ENCODE data around the gene NCOA7. TPM values are rescaled to one million over a fixed set of nuclear protein-coding genes. Genes with fewer than 3 reads are reported as not detected.

NCOA7 gene
- total RNA-seq, 1 experiment from 2014 or later, result 14.4 TPM

GRCh38 chr6:125944434-125944816, 153.7 kb downstream of the NCOA7 start (continued):
- TF ChIP-seq, protein P1, sequence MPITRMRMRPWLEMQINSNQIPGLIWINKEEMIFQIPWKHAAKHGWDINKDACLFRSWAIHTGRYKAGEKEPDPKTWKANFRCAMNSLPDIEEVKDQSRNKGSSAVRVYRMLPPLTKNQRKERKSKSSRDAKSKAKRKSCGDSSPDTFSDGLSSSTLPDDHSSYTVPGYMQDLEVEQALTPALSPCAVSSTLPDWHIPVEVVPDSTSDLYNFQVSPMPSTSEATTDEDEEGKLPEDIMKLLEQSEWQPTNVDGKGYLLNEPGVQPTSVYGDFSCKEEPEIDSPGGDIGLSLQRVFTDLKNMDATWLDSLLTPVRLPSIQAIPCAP (CRISPR knock-in tag; IDR thresholded peaks at IDR 0.05), result no peak
- TF ChIP-seq ZNF219 (CRISPR knock-in tag; IDR thresholded peaks at IDR 0.05; ENCODE audit: borderline replicate concordance), result no peak
- TF ChIP-seq ZNF416 (CRISPR knock-in tag; IDR thresholded peaks at IDR 0.05), result no peak
- no peak for TF ChIP-seq SP1 (CRISPR knock-in tag; conservative IDR thresholded peaks at IDR 0.05)
- no peak for TF ChIP-seq NFE2L1 (CRISPR knock-in tag; IDR thresholded peaks at IDR 0.05)

DNA sequence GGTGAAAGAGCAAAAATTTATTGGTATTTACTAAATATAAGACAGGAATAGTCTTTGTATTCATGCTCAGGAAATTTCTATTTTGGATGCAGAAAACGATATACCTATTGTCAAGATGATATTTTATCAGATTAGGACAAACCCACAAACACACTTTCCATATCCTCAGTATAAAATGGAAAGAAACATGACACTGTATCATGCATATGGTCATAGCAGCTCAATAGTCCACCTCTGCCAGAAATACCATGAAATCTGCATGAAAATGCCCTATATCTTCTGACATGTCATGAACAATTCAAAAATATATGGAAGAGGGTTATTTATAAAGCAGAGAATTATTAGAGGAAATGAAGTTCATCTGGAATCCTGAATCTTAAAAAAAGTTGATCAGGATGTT, 154.1 kb downstream of the NCOA7 start:
- ATAC-seq (no peak), DNase-seq (ENCODE audit: low spot score) (no peak)
- CTCF ChIA-PET, result interaction anchor here (0.9 to 2.6 kb wide), 2 partner anchors 9 to 38 kb away, joined by 3 to 7 read pairs; no protein-coding TSS in a partner anchor
- Mint-ChIP-seq H3K27ac (no peak overlapping the region), H3K27me3 (ENCODE audit: low read depth) (no peaks in the 10 kb centered on the region; the same call in 1 of the 2 replicates), H3K4me1 (peaks cover 2% of the 10 kb centered on the region; the same call in 1 of the 2 replicates), H3K9me3 (no peaks in the 10 kb centered on the region), H3K4me3 (no peak overlapping the region), H3K36me3 (no peaks in the 10 kb centered on the region)
- POLR2A ChIA-PET, result no interaction called here
- TF ChIP-seq PRRX2 (CRISPR knock-in tag; IDR thresholded peaks at IDR 0.05) (no peak), ATF1 (CRISPR knock-in tag; IDR thresholded peaks at IDR 0.05) (no peak), RELA (CRISPR knock-in tag; IDR thresholded peaks at IDR 0.05; ENCODE audit: borderline replicate concordance) (no peak), AFF4 (CRISPR knock-in tag; IDR thresholded peaks at IDR 0.05; ENCODE audit: borderline replicate concordance) (no peak), ELF4 (CRISPR knock-in tag; IDR thresholded peaks at IDR 0.05; ENCODE audit: low read depth) (no peak), GRHL2 (CRISPR knock-in tag; IDR thresholded peaks at IDR 0.05; ENCODE audit: insufficient replicate concordance, severe bottlenecking) (no peak), SP1 (CRISPR knock-in tag; conservative IDR thresholded peaks at IDR 0.05) (no peak)
- TF ChIP-seq, protein P2, sequence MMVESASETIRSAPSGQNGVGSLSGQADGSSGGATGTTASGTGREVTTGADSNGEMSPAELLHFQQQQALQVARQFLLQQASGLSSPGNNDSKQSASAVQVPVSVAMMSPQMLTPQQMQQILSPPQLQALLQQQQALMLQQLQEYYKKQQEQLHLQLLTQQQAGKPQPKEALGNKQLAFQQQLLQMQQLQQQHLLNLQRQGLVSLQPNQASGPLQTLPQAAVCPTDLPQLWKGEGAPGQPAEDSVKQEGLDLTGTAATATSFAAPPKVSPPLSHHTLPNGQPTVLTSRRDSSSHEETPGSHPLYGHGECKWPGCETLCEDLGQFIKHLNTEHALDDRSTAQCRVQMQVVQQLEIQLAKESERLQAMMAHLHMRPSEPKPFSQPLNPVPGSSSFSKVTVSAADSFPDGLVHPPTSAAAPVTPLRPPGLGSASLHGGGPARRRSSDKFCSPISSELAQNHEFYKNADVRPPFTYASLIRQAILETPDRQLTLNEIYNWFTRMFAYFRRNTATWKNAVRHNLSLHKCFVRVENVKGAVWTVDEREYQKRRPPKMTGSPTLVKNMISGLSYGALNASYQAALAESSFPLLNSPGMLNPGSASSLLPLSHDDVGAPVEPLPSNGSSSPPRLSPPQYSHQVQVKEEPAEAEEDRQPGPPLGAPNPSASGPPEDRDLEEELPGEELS (CRISPR knock-in tag; IDR thresholded peaks at IDR 0.05), result no peak
- TF ChIP-seq, protein P1 (CRISPR knock-in tag; IDR thresholded peaks at IDR 0.05), result no peak

- Mint-ChIP-seq H3K27ac (peak overlapping the region; percentile 6; the same call in 1 of the 2 replicates), H3K4me1 (peaks cover 3% of the 10 kb centered on the region; the same call in 1 of the 2 replicates), H3K27me3 (ENCODE audit: low read depth) (no peaks in the 10 kb centered on the region; the same call in 1 of the 2 replicates), H3K9me3 (no peaks in the 10 kb centered on the region), H3K36me3 (no peaks in the 10 kb centered on the region), H3K4me3 (no peak overlapping the region)
- TF ChIP-seq KAT7 (CRISPR knock-in tag; IDR thresholded peaks at IDR 0.05; ENCODE audit: borderline replicate concordance) (no peak), EMX1 (CRISPR knock-in tag; IDR thresholded peaks at IDR 0.05) (no peak), NFYB (CRISPR knock-in tag; conservative IDR thresholded peaks at IDR 0.05; ENCODE audit: low read depth) (no peak), HMGXB4 (CRISPR knock-in tag; IDR thresholded peaks at IDR 0.05) (no peak)
- TF ChIP-seq, protein P3, sequence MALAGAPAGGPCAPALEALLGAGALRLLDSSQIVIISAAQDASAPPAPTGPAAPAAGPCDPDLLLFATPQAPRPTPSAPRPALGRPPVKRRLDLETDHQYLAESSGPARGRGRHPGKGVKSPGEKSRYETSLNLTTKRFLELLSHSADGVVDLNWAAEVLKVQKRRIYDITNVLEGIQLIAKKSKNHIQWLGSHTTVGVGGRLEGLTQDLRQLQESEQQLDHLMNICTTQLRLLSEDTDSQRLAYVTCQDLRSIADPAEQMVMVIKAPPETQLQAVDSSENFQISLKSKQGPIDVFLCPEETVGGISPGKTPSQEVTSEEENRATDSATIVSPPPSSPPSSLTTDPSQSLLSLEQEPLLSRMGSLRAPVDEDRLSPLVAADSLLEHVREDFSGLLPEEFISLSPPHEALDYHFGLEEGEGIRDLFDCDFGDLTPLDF (CRISPR knock-in tag; IDR thresholded peaks at IDR 0.05), result no peak
- TF ChIP-seq, protein P1 (CRISPR knock-in tag; IDR thresholded peaks at IDR 0.05), result no peak
- TF ChIP-seq, protein P4, sequence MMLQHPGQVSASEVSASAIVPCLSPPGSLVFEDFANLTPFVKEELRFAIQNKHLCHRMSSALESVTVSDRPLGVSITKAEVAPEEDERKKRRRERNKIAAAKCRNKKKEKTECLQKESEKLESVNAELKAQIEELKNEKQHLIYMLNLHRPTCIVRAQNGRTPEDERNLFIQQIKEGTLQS (CRISPR knock-in tag; conservative IDR thresholded peaks at IDR 0.05), result no peak
- ChIA-PET CTCF (interaction anchor here (0.6 to 2.6 kb wide), 2 partner anchors 11 to 39 kb away, joined by 3 to 7 read pairs; partner anchors contain the start of gene HINT3), POLR2A (no interaction called here)
- DNase-seq (ENCODE audit: low spot score), result no peak
- no peak for ATAC-seq
Measured at GRCh38 chr6:125945378-125946141, 154.8 kb downstream of the NCOA7 start.
